GM19468 (cell line): ENCODE data around the gene TRAFD1.

Experiments used
- ATAC-seq: cut with Tn5 transposase; IDR thresholded peaks from one replicate; pipeline ENCODE4 v1.9.1; 2021; ENCODE audit warnings: mild to moderate bottlenecking, moderate library complexity, moderate number of reproducible peaks; ENCODE audit not compliant: unreplicated experiment; ENCODE audit errors: extremely low read depth

Gene TRAFD1

DNA sequence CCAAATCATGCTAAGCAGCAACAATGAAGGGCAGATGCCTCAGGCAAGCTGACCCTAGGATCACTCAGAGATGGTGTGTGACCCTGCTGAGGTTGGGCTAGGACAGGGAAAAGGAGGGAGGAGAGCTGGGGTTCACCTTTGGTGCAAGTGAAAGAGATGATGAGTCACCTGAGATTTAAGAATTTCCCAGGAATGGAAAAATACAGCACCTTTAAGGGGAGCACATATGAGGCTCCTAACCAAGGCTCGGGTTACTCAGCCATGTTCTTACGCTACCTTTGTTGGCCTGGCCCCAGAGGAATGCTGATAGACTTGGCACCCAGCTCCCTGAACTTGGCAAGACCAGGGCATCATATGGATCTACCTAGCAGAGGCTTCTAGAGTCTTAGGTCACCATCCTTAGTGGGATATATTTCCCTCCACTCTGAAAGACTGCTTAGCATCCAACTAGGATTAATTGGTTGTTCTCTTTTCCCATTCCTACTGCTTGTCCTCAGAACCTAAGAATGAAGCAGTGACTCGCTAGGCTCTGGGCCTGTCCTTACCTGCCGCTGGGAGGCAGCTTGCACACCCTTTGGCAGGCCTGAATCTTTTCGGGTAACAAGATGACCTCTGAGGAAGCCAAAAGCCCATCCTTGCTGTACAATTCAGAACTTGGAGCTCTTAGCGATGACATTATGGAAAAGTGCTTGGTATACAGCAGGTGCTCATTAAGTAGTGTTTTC, 12.8 kb upstream of the TRAFD1 start:
- ATAC-seq = no peak

DNA sequence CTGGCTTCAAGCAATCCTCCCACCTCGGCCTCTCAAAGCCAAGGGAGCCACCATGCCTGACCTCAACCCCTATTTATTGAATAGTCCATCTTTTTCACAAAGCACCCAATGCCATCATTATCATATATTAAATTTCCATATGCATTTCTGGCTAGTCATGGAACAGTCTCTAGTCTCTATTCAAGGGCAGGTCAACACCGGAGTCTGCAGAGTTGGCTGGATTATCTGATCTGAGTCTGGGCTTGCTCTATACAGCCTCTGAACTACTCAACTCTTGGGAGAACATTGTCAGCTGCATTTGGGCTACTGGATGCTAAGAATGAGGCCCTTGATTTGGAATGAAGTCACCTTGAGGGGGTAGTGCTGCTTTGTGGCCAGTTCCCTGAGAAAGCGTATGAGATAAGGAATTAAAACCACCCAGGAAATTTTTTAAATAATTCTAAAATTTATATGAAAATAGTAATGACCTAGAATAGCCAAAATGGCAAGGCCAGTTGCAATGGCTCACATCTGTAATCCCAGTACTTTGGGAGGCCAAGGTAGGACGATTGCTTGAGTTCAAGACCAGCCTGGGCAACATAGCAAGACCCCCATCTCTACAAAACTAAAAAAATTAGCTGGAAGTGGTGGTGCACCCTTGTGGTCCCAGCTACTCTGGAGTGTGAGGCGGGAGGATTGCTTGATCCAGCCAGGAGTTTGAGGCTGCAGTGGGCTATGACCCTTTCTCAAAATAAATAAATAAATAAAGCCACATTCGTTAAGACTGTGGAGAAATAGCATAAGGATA, 9.9 kb upstream of the TRAFD1 start:
- ATAC-seq = no peak

GRCh38 chr12:112116232-112117060, 8.9 kb upstream of the TRAFD1 start:
- no peak for ATAC-seq

DNA sequence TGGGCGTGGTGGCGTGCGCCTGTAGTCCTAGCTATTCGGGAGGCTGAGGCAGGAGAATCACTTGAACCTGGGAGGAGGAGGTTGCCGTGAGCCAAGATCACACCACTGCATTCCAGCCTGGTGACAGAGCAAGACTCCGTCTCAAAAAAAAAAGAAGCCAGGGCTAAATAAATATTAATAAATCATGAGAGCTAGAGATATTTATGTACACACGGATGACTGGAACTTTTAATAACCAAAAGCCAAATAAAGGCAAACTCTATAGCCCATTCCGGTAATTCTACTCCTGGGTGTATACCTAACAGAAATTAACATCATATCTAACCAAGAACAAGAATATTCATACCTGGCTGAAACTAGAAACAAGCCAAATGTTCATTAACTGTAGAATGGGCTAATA, 7.7 kb upstream of the TRAFD1 start:
- no peak for ATAC-seq

DNA sequence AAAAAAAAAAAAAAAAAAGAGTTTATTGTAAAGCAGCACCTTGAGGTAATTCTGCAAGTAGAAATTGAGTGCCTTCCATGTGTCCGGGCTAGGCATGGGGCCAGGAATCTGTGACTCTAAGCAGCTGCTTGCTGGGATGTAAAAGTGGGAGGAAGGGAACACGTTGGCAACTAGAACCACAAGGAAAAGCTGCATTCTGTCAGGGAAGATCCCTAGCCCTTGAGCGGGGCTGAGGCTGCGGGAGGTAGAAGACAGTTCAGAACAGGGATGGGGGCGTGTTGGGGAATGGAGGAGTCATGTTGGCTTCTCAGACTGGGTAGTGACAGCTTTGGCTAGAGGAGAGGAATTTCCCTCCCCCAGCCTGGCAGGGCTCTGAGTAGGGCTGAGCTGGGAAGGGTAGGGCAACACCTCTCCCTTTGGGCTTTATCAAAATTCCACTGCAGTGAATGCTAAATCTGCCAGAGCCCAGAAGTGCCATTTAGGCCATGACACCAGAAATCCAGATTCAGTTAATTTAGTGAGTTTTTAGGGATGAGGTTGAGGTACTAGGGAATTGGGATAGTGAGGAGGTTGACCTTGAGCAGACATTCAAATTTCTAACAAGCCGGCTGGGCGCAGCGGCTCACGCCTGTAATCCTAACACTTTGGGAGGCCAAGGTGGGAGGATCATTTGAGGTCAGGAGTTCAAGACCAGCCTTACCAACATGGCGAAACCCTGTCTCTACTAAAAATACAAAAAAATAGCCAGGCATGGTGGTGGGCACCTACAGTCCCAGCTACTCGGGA, 3.4 kb upstream of the TRAFD1 start:
- no peak for ATAC-seq

DNA sequence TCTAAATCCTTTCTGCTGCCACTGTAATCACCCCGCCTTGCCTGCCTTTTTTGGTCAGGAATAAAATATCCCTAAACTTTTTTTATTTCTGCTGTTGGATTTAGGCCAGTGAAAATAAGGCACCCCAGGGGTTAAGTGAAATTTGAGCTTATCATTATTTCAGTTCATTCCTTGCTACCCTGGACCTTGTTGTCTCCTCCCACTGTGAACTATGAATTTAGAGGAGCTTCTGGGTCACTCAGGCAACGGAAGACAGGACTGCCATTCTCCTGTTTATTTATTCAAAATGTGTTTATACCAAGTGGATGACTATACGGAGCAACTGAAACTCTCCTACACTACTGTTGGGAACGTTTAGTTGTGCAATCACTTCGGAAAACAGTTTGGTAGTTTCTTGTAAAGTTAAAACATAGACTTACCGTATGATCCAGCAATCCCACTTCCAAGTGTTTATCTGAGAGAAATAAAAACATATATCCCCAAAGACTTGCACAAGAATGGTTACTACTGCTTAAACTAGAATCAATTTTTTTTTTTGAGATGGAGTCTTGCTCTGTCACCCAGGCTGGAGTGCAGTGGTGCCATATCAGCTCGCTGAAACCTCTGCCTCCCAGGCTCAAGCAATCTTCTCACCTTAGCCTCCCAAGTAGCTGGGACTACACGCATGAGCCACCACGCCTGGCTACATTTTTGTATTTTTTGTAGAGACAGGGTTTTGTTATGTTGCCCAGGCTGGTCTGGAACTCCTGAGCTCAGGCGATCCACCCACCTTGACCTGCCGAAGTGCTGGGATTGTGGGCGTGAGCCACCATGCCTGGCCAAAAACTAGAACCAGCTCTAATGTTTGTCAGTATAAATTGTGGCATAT, 2.3 kb upstream of the TRAFD1 start:
- ATAC-seq = no peak

DNA sequence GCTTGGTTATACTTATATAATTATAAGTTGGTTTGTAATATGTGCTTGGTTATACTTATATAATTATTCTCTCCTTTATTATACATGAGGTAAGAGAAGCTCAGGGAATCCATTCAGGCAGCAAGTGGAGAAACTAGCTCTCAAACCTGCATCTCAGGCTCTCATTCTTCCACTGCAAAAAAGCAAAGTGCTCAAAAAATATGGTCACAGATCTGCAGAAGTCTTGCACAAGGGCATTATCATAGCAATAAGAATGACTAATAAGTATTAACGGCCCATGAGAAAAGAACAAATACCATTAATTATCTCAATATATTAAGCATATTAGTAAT, 476 bp upstream of the TRAFD1 start:
- ATAC-seq = no peak

DNA sequence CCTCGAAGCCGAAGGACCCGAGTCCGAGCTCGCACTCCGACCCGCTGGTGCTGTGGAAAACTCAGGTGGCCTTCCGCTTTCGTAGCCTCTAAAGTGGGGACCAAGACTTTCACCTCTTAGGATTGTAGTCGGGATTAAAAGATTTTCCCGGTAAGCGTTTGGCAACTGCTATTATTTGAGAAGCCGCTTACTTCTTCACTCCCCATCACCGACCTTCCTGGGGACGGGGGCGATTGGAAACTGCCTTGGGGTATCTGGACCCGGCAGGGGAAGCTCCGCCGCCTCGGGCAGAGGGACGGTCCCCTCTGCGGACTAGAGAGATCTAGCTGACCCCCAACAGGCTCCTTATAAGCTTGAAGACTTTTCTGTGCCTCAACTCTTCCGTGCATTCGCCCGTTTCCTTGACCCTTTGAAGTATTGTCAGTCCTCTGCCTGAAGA, 659 bp downstream of the TRAFD1 start:
- ATAC-seq = no peak

DNA sequence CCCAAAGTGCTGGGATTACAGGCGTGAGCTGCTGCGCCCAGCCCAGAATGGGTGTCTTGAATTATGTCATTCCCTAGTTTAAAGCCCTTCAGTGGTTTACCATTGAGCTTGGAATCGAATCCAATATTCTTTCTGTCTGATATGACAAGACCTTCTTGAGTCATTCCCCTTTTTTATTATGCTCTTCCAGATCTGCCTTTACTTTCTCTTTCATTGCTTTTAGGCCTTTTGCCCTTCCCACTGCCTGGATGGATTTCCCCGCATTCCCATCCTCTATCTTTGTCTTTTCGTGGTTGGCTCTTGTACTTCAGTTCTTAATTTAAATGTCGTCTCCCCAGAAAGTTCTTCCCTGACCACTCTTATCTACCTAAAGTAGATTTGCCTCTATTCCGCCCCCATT, 1.6 kb downstream of the TRAFD1 start:
- no peak for ATAC-seq

- ATAC-seq = peak; percentile 22
Observed at GRCh38 chr12:112130441-112130998, 5.2 kb downstream of the TRAFD1 start.

GRCh38 chr12:112131686-112132085, 6.3 kb downstream of the TRAFD1 start:
- ATAC-seq = no peak

- no peak for ATAC-seq
Observed at GRCh38 chr12:112133418-112133817, 8.1 kb downstream of the TRAFD1 start.

DNA sequence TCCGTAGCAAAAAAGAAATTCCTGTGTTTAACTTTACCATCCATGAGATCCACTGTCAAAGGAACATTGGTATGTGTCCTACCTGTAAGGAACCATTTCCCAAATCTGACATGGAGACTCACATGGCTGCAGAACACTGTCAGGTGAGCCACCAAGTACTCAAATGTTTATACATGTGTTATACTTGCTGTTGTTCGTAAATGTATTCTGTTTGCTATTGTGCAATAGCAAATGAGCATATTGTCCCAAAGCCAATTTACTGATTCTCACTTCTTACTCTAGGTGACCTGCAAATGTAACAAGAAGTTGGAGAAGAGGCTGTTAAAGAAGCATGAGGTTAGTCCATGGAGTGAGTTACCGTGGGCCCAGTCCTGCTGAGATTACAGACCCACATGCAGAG, 9.4 kb downstream of the TRAFD1 start:
- no peak for ATAC-seq

GRCh38 chr12:112140728-112141127, 15.4 kb downstream of the TRAFD1 start:
- no peak for ATAC-seq

DNA sequence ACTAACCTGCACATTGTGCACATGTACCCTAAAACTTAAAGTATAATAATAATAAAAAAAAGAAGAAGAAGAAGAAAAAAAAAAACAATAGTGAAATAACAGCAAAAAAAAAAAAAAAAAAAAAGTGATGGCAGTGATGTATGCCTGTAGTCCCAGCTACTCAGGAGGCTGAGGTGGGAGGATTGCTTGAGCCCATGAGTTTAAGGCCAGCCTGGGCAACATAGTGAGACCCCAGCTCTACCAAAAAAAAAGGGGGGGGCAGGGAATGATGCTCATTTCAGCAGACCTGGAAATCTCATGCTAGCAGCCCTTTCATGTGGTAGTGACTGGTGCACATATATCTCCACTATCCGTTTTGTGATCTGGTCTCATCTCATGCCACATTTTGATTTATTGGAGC, 20.8 kb downstream of the TRAFD1 start:
- ATAC-seq = no peak

DNA sequence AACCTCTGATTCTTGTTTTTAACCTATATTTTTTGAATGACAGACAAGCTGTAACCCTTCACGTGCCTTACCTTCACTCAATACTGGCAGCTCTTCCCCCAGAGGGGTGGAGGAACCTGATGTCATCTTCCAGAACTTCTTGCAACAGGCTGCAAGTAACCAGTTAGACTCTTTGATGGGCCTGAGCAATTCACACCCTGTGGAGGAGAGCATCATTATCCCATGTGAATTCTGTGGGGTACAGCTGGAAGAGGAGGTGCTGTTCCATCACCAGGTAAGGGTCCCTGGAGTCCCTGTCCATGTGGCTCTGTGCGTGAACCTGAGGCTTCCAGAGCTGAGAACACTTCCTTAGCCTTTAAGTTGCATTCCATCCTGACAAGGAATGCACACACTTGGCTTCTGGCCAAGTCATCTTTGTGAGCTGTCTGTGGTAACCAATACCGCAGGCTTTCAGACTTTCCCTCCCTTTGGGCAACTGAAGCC, 22.7 kb downstream of the TRAFD1 start:
- ATAC-seq = no peak

DNA sequence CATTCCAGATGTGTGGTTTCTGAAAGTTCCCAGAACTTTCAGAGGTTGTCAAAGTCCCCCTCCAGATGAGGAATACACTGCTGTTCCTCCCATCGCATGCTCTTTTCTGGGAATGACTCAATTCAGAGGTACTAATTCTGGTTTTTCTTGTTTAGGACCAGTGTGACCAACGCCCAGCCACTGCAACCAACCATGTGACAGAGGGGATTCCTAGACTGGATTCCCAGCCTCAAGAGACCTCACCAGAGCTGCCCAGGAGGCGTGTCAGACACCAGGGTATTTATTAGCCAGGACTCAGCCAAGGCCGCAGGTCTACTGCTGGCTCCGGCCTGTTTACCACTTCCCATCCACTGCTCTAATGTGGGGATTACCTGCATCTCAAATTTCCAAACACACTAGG, 24.2 kb downstream of the TRAFD1 start:
- ATAC-seq = no peak

- ATAC-seq = no peak
Observed at GRCh38 chr12:112151766-112152541, 26.6 kb downstream of the TRAFD1 start.
